ENCODE results near the gene TMEM119. TPM values are rescaled to one million over a fixed set of nuclear protein-coding genes. Genes with fewer than 3 reads are reported as not detected.

The TMEM119 gene
- total and polyA plus RNA-seq, 9 of the 15 experiments (the other 6 are each of a cell fraction or from before 2014, with no cell fraction given) = 0.18 TPM; not detected in 8

DNA sequence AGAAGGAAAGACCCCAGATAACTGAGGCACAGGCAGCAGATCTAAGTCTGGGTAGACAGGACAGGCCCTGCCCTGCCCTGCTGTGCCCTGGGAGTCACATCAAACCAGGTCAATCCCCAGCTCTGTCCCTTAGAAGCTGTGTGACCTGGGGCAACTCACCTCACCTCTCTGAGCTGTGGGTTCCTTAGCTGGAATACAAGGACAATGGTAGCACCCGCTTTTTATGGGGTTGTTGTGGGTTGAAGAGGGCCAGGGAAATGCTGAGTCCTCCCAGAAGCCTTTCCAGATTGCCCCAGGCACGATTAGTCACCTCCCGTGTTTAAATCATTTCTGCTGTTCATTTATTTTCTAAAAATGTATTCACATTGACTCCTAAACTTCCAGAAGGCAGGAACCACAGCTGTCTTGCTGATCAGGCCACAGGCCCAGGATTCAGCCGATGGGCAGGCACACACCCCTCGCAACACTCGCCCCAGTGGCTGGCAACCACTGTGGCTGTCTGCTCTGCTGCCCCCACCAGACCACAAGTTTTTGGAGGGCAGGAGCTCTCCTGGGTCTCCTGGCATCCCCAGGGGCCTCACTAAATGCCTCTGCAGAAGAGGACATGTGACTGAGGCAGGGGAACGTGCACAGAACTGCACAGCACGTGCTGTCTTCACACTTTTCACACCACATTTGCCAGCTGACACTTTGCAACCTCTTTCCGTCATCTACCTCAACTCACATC is 32.8 kb upstream of the TMEM119 start (continued):
- TF ChIP-seq, protein P1, sequence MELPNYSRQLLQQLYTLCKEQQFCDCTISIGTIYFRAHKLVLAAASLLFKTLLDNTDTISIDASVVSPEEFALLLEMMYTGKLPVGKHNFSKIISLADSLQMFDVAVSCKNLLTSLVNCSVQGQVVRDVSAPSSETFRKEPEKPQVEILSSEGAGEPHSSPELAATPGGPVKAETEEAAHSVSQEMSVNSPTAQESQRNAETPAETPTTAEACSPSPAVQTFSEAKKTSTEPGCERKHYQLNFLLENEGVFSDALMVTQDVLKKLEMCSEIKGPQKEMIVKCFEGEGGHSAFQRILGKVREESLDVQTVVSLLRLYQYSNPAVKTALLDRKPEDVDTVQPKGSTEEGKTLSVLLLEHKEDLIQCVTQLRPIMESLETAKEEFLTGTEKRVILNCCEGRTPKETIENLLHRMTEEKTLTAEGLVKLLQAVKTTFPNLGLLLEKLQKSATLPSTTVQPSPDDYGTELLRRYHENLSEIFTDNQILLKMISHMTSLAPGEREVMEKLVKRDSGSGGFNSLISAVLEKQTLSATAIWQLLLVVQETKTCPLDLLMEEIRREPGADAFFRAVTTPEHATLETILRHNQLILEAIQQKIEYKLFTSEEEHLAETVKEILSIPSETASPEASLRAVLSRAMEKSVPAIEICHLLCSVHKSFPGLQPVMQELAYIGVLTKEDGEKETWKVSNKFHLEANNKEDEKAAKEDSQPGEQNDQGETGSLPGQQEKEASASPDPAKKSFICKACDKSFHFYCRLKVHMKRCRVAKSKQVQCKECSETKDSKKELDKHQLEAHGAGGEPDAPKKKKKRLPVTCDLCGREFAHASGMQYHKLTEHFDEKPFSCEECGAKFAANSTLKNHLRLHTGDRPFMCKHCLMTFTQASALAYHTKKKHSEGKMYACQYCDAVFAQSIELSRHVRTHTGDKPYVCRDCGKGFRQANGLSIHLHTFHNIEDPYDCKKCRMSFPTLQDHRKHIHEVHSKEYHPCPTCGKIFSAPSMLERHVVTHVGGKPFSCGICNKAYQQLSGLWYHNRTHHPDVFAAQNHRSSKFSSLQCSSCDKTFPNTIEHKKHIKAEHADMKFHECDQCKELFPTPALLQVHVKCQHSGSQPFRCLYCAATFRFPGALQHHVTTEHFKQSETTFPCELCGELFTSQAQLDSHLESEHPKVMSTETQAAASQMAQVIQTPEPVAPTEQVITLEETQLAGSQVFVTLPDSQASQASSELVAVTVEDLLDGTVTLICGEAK (IDR thresholded peaks at IDR 0.05) = peak; percentile 6
- TF ChIP-seq, protein P1 (CRISPR knock-in tag; IDR thresholded peaks at IDR 0.05) = no peak
- TF ChIP-seq TGIF2 (CRISPR knock-in tag; IDR thresholded peaks at IDR 0.05) (no peak), BHLHE40 (IDR thresholded peaks at IDR 0.05; ENCODE audit: low read length) (peak; percentile 82), HDAC8 (tag; IDR thresholded peaks at IDR 0.05) (0 out of 2 replicates have a peak, but pooled peaks have one; percentile 14), ETV5 (CRISPR knock-in tag; IDR thresholded peaks at IDR 0.05; ENCODE audit: low read depth) (no peak), CREB1 (IDR thresholded peaks at IDR 0.05) (no peak), CREB1 (CRISPR knock-in tag; IDR thresholded peaks at IDR 0.05) (0 out of 2 replicates have a peak, but pooled peaks have one; percentile 17), BACH1 (tag; IDR thresholded peaks at IDR 0.05) (0 out of 2 replicates have a peak, but pooled peaks have one; percentile 17), ARNT (IDR thresholded peaks at IDR 0.05) (no peak)
- TF ChIP-seq, protein P2, sequence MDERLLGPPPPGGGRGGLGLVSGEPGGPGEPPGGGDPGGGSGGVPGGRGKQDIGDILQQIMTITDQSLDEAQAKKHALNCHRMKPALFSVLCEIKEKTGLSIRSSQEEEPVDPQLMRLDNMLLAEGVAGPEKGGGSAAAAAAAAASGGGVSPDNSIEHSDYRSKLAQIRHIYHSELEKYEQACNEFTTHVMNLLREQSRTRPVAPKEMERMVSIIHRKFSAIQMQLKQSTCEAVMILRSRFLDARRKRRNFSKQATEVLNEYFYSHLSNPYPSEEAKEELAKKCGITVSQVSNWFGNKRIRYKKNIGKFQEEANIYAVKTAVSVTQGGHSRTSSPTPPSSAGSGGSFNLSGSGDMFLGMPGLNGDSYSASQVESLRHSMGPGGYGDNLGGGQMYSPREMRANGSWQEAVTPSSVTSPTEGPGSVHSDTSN (CRISPR knock-in tag; IDR thresholded peaks at IDR 0.05; ENCODE audit: low read depth) = no peak
- TF ChIP-seq, protein P2 (tag; conservative IDR thresholded peaks at IDR 0.05; ENCODE audit: low read depth) = no peak
- TF ChIP-seq, protein P3, sequence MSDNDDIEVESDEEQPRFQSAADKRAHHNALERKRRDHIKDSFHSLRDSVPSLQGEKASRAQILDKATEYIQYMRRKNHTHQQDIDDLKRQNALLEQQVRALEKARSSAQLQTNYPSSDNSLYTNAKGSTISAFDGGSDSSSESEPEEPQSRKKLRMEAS (CRISPR knock-in tag; IDR thresholded peaks at IDR 0.05) = peak; percentile 87
- TF ChIP-seq, protein P4, sequence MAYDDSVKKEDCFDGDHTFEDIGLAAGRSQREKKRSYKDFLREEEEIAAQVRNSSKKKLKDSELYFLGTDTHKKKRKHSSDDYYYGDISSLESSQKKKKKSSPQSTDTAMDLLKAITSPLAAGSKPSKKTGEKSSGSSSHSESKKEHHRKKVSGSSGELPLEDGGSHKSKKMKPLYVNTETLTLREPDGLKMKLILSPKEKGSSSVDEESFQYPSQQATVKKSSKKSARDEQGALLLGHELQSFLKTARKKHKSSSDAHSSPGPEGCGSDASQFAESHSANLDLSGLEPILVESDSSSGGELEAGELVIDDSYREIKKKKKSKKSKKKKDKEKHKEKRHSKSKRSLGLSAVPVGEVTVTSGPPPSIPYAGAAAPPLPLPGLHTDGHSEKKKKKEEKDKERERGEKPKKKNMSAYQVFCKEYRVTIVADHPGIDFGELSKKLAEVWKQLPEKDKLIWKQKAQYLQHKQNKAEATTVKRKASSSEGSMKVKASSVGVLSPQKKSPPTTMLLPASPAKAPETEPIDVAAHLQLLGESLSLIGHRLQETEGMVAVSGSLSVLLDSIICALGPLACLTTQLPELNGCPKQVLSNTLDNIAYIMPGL (CRISPR knock-in tag; IDR thresholded peaks at IDR 0.05) = peak; percentile 58; the same call in 1 of the 2 replicates
